NCI-H748 (cell line): ENCODE results near the gene F12.
A peak's percentile ranks its signal among the peaks of the same experiment; 100 is the strongest.
"Not testable (repeated sequence)": the region's sequence is repeated elsewhere in the genome, so short reads cannot be mapped to it uniquely, and the experiment has no call there.

Source experiments
- DNase-seq: peaks from one replicate; lab custom pipeline; 2025; ENCODE audit not compliant: unreplicated experiment; lab: John Stamatoyannopoulos, UW

F12 gene

DNA sequence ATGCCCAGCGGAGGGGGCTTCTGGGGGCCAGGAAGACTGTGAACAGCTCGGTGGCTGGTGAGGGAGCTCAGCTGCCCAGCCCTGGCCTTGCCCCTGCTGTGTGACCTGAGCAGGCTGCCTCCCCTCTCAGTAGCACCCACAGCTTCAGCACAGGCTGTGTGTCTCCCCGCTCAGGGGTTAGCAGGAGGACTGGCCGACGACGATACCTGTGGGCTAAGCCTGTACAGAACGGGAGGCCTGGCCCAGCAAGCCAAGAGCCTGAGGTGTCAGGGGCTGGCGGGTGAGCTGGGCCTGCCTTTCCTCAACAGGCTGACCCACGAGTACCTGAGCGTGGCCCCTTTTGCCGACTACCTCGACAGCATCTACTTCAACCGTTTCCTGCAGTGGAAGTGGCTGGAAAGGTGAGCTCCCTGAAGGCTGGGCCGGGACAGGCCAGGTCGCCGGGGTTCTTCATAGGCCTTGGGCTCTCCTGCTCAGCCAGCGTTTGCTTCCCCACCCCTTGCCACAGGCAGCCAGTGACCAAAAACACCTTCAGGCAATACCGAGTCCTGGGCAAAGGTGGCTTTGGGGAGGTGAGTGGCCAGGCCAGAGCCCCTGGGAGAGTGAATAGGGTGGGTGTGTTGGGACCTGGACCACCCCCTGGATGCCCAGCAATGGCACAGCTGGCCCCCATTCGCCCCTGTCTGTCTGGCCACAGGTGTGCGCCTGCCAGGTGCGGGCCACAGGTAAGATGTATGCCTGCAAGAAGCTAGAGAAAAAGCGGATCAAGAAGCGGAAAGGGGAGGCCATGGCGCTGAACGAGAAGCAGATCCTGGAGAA is 23.7 kb upstream of the F12 start:
- no peak for DNase-seq

DNA sequence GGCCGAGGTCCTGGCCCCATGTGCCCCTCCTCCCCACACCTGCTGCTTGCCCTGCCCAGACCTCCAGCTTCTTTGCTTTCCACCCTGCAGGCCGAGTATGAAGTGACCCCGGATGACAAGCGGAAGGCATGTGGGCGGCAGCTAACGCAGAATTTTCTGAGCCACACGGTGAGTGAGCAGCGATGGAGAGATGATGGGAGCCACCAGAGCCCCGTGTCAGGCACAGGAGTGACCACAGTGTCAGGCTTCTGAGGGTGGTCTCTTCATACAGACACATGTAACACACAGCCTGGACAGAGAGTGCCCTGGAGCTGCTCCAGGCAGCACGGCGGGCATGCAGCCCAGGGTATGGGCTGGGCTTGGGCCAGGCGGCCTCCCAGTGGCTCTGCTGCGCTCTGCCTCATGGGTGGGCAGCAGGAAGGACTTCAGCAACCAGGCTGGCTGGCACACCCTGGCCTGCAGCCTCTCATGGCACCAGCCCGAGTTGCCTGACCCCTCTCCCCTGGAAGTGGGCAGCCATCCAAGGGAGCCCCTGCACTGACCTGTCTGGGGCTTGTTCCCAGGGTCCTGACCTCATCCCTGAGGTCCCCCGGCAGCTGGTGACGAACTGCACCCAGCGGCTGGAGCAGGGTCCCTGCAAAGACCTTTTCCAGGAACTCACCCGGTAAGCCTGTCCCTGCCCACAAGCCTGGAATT is 22.9 kb upstream of the F12 start:
- no peak for DNase-seq

DNA sequence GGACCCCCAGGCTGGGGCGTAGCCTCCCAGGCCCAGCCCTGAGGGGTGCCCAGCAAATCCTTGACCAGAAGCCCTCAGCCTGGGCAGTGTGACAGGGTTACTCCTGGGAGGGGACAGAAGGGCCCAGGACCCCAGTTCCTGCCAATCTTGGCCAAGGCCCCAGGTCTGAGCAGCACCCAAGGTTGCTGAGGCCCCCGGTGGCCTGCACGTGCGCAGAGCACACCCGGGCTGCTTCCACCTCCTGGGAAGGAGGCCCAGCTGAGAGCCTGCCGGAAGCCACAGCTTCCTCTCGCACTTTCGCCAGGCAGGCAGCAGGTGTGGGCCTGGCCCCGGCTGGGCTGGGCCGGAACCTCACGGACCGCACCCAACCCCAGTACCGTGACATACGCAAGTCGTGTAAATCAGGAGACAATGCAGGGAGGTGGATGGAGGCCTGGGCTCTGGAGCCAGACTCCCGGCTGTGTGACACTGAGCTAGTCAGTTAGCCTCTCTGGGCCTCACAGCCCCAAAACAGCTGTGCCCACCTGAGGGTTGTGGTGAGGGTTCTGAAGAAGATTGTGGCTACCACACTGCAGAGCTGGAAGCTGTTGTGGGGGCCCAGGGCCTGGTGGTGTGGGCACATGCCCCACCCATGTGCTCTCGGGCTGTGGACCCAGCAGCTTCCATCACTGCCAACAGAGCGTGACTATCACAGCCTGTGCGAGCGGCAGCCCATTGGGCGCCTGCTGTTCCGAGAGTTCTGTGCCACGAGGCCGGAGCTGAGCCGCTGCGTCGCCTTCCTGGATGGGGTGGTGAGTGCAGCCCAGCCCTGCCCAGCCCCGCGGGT is 22.2 kb upstream of the F12 start:
- no peak for DNase-seq

DNA sequence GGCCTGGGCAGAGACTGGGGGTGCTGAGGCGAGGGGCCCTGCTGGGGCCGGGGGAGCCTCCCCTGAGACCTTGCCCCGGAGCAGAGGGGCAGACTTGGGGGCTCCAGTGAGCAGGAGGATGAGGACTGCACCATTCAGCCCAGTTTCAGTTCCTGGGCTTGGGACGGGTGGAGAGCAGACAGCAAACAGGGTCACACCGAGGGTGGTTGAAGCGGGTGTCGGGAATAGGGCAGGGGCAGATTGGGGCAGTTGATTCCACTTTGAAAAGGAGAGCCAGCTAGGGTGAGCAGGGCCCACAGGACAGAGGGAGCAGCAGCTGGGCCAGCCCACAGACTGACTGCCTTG is 21.6 kb upstream of the F12 start:
- no peak for DNase-seq

DNA sequence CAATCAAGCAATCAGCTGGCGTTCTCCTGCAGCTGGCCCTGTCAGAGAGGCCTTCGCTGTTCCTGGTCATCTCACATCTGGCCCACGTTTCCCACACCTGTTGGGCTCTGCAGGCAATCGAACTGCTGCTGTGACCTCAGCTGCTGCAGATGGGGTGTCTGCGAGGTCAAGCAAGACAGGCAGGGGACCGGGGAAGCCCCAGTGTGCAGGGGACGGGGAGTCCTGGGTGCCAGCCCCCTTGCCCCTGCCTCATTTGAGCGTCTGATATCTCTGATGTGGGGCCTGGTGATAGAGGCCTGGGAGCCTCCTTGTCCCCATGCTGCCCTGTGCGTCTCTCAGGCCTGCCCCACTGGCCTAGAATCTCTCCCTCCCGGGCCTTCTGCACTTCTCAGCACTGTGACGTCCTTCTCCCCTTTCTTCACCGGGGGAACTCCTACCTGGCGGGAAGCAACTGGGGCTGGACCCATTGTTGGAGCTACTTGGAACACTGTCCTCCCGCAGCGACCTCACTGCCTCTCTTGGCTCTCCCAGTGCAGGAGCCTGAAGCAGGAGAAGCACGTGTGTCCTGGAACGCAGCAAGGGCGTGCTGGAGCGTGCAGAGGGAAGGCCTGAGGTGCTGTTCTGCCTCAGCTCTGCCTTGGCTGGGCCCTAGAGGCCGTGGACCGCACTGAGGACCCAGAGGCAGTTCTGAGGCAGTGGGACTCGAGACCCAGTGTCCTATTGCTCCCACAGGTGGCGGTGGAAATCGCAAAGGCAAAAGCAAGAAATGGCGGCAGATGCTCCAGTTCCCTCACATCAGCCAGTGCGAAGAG is 21.0 kb upstream of the F12 start:
- no peak for DNase-seq

DNA sequence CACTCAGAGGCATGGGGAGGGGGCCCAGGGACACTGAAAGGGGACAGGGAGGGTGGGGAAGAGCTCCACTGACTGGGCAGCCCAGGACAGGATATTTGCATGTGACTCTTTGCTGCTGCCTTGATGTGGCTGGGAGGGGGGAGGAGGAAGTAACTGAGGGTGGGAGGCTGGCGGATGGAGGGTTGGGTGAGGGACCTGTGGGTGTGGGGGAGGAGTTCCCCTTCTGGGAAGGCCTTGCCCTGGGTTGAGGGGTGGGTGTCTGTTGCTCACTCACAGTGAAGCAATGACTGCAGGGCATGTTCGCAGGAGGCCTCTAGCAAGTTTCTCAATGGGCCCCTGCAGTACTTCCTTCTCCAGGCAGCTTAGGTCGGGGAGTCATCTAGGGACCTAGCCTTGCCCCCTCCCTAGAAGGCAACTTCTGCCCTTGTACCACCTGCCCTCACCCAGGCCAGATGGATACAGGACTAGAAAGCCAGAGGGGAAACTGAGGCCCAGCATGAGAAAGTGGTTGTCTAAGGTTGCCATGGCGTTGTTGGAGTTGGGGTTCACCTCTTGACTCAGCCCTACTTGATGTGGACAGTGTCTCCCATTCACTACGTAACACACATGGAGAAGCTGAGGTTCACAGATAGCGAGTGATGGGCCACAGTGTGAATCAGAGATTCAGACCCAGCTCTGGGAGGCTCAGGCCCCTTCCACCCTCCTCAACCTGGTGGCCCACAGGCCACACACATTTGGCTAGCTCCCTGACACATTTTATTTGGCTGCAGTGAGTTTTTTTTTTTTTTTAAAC is 20.1 kb upstream of the F12 start:
- no peak for DNase-seq

DNA sequence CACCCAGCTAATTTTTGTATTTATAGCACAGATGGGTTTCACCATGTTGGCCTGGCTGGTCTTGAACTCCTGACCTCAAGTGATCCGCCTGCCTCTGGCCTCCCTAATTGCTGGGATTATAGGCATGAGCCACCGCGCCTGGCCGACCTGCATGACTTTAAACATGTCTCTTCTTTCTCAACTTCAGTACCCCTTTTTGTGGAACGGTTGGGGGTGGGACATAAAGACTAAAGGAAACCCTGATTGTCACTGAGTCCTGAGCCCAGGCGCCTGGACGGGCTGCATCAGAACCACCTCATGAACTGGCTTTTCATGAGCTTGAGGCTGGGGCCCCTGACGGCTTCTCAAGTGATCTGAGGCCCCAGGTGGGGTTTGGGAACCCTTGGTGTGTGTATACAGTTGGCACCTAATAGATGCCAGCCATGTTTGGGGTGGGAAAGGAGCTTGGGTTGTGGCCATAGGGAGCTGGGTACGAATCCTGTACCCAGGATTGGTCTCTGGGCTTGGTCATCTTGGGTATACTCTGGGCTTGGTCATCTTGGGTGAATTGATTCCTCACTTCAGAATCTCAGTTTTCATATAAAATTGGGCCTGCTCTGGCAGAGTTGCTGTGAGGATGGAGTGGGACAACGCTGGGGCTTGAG is 19.3 kb upstream of the F12 start:
- no peak for DNase-seq

DNA sequence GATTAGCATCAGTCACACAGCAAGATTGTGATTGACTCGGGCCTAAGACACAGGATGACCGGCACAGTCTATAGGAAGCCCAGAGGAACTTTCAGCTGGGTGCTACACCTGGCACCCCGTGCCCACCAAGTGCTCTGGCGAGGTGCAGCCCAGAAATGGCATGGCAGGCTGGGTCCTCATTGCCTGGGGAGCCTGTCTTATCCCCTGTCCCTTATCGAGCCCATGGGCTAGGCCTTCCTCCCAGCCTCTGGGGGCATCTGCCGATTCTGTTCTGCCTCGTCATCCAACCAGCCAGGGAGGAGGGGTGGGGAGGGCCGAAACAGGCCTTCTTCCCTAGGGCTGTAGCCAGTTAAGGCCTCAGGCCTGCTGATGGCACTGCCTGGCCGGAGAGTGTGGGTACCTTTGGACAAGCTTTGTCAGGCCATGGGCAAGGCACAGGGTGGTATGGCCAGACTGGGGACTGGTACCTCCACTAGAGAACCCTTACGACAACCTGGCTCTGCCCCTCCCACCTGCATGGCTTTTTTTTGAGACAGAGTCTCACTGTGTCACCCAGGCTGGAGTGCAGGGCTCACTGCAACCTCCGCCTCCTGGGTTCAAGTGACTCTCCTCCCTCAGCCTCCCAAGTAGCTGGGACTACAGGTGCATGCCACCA is 18.7 kb upstream of the F12 start:
- no peak for DNase-seq

DNA sequence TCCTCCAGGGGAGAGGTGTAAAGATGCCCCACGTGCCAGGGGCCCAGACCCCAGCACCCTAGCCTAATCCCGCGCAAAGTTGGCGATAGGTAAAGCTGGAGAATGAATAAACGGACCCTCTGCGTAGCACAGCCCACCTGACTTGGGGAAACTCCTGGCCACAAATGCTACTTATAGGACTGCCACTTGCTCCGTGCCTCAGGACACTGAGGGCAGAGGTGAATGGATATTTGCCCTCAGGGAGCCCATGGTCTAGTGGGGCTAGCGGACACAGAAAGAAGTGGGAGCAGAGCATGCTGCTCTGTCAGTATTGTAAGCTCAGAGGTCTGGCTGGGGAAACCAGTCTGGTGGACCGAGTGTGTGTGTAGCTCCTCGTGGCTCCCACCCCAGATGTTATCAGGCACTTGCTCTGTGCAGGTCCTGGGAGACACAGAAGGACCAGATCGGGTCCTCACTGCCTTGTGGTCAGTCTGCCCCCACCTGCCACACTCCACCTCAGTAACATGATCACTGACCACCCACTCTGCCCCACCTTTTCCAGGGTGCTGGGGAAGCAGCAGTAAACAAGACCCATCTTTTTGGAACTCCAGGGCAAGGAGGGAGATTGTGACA is 18.0 kb upstream of the F12 start:
- peak; percentile 36 for DNase-seq

DNA sequence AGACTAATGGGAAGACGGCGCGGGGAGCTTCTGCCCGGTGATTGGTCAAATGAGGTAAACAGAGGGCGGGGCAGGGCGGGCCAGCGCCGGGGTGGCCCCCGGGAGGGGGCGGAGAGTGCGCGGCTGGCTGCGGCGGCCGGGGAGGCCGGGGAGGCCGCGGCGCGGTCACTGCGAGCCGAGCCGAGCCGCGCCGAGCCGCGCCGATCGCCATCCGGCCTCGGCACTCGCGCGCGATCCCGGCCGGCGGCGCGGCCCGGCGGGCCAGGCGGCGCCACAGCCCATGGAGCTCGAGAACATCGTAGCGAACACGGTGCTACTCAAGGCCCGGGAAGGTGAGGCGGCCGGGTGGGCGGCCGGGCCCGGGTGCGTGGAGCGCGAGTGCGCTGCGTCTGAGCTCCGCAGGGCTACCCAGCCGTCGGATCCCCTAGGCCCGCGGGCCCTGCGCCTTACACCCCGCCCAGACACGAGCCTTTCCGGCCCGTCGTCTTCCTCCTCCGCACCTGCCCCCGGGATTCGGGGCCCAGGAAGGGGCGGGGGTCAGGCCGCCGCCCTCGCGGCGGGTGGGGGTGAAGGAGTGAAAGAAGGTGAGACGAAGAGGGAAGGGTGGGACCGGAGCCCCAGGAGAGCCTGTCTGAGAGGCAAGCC is 17.3 kb upstream of the F12 start, which contains the start of gene GRK6:
Gene GRK6 (plus strand): TSS at position 111 of the 645 bp plus-strand sequence. CDS start 170 bp downstream, at position 281.
- peak; percentile 69 for DNase-seq

DNA sequence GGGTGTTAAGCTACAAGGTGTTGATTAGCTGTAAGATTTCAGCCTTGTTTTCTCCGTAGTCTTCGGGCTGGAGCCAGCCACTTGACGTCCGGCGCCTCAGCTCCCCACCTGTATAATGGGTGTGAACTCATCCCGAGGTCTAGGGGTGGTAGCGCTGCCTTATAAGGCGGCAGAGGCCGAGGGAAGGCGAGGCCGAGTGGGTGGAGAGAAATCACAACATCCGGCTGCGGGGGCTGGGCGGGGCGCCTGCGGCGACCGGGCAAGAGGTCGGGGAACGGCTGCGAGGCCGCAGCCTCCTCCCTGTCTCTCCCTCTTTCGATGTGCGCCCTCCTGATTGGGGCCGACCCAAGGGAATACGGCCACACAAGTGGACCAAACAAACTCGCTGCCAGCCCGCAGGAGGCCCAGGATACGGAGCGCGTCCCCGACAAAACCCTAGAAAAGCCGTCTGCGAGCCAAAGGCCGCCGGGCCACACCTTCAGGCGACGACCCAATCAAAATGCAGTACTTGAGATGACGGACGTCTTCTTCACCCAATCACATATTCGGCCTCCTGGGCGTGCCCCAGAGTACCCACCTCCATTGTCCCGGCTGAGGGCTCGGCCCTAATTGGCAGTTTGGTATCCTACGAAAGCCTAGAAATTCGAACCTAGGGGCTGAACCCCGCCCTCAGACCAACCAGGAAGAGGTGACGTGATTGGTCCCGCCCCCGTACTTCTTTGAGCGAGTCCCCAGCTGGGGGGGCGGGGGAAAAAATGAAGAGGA is 16.6 kb upstream of the F12 start:
- peak; percentile 100 for DNase-seq

DNA sequence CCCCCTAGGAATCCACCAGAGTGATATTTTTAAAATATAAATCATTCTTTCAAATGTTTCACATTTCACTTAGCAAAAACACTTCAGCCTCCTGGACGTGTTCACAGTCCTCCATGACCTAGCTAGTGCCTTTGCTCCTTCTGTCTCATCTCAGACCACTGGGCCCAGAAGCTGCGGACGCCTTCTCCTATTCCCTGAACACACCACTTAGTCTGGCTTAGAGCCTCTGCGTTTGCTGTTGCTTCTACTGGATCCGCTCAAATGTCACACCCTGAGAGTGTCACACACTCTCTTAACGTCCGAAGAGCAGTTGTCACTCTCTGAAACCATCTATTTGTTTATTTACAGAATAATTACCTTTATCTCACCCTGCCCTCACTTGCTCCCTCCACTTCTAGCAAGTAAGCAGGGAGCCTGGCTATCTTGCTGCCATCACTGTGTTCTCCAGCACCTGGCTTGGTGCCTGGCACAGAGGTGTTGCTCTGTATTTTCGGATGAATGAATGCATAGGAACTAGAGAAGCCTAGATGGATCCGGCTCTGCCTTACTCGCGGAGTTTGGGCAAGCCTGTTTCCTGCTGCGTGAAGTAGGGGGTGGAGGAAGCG is 15.9 kb upstream of the F12 start:
- peak; percentile 66 for DNase-seq

DNA sequence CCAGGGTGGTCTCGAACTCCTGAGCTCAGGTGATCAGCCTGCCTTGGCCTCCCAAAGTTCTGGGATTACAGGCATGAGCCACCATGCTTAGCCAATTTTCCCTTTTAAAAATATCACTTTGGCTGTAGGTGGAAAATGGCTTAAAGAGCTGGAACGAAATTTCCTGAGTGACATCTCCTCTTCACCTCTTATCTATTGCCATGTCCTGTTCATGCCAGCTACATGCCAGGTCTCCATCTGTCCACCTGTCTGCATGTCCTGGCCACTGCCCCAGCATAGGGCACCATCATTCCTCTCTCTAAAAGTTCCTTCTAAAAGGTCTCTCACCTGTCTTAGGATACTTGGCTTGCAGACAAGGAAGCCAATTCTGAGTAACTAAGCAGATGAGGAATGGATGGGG is 14.3 kb upstream of the F12 start:
- DNase-seq = no peak

DNA sequence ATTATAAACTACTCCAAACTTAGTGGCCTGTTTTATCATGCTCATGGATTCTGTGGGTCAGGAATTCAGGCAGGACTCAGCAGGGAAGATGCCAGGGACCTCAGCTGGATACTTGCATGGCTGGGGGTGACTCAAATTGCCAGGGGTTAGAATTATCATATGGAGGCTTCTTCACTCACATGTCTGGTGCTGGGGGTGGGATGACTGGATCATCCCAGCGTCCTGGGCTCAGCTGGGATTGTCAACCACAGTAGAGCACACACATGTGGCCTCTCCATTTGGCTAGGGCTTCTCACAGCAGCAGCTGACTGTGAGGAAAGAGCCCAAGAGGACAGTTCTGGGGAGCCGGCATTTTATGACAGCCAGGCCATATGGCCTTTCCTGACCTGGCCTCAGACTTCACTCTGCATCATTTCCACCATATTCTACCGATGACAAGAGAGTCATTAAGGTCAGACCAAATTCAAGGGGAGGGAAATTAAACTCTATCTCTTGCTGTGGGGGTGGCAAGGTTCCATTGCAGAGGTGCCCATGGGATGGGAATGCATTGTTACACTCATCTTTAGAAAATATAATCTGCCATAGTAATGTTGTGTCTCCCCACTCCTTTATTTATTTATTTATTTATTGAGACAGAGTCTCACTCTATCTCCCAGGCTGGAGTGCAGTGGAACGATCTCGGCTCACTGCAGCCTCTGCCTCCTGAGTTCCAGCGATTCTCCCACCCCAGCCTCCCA is 11.9 kb upstream of the F12 start:
- no peak for DNase-seq

DNA sequence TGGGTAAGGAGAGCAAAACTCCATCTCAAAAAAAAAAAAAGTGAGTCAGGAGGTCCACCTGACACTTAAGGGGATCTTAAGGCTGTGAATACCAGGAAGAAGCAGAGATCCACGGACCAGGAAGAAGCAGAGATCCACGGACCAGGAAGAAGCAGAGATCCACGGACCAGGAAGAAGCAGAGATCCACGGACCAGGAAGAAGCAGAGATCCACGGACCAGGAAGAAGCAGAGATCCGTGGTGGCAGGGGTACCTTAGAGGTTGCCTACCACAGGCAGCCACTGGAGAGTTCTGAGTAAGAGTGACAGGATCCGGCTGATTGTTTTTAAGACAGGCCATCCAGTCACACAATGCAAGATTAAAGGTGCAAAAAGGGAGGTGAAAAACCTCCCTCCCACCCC is 11.1 kb upstream of the F12 start:
- not testable (repeated sequence) for DNase-seq

DNA sequence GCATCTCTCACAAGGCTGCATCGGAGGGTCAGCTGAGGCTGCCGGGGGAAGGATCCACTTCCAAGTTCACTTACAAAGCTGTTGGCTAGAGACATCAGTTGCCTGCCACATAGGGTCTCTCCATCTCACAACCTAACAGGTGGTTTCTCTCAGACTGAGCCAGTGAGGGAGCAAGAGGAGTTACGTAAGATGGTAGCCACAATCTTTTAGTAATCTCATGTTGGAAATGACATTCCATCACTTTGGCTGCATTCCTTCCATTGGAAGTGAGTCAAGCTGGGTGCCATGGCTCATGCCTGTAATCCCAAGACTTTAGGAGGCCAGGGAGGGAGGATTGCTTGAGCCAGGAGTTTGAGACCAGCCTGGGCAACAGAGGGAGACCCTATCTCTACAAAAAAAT is 9.7 kb upstream of the F12 start:
- DNase-seq = no peak
